B cell (primary cell): ENCODE measurements around the gene C20orf173. TPM values are rescaled to one million over a fixed set of nuclear protein-coding genes. Genes with fewer than 3 reads are reported as not detected.

Experiments
- ATAC-seq: fragments of 200-7000 bp; cut with Tn5 transposase; one replicate; pipeline ENCODE4 v1.10.0; 2021; ENCODE audit warnings: low read depth, mild to moderate bottlenecking, moderate number of reproducible peaks, moderate library complexity
- CTCF ChIA-PET: fragments of 350-600 bp; sonication (Branson Sonifier 250); formaldehyde crosslinking; loops from one replicate; lab custom pipeline; 2021; ENCODE audit warnings: antibody characterized with exemption, inconsistent platforms; lab: Charles Lee
- POLR2A ChIA-PET: fragments of 350-600 bp; sonication (Branson Sonifier 250); formaldehyde crosslinking; loops from one replicate; lab custom pipeline; 2021; ENCODE audit warnings: antibody characterized with exemption; lab: Charles Lee
- DNase-seq: peaks from one replicate; pipeline ENCODE4 v3.0.0; 2013
- H2AFZ ChIP-seq: 2 replicates; pipeline ENCODE4 v1.6.1; 2012; ENCODE audit warnings: mild to moderate bottlenecking, low read depth, low read length; ENCODE audit not compliant: insufficient read depth, poor library complexity, severe bottlenecking
- H3K27ac ChIP-seq, 2 donors: 1 replicate in 1 of 2; 2 replicates in 1 of 2; pipeline ENCODE4 v1.5.1; 2012 to 2013; ENCODE audit warnings: low read length in 2 of 2, mild to moderate bottlenecking in 2 of 2, moderate library complexity in 1 of 2
- H3K27me3 ChIP-seq, 4 experiments: fragments of 200-600 bp in 1 of 4; sonication (generic) in 1 of 4; replicated peaks in 1 of 4; 1 replicate in 2 of 4; 2 replicates in 2 of 4; pipeline versions ENCODE4 v1.6.1 to v1.7.0; 2013 to 2016; ENCODE audit warnings: low read length in 3 of 4, mild to moderate bottlenecking in 2 of 4, mixed read lengths in 1 of 4, moderate library complexity in 1 of 4; ENCODE audit not compliant: insufficient read depth in 4 of 4, control insufficient read depth in 3 of 4; ENCODE audit errors: control extremely low read depth in 1 of 4
- H3K36me3 ChIP-seq, 2 experiments: replicated peaks in 1 of 2; 1 replicate in 1 of 2; 2 replicates in 1 of 2; pipeline versions ENCODE4 v1.6.1 to v1.7.1; 2013; ENCODE audit warnings: low read length in 1 of 2; ENCODE audit not compliant: insufficient read depth in 2 of 2, control insufficient read depth in 1 of 2; ENCODE audit errors: control extremely low read depth in 1 of 2, extremely low read depth in 1 of 2
- H3K4me1 ChIP-seq, 2 donors: fragments of 200-600 bp in 1 of 2; sonication (generic) in 1 of 2; 1 replicate in 1 of 2; 2 replicates in 1 of 2; pipeline versions ENCODE4 v1.5.1 to v1.6.1; 2013 to 2017; ENCODE audit warnings: low read length in 2 of 2; ENCODE audit not compliant: control insufficient read depth in 2 of 2, insufficient read depth in 2 of 2
- H3K4me2 ChIP-seq: replicated peaks from 2 replicates; pipeline ENCODE3; 2012; ENCODE audit warnings: mild to moderate bottlenecking, low read depth, low read length; ENCODE audit not compliant: poor library complexity, severe bottlenecking
- H3K4me3 ChIP-seq, 5 experiments: fragments of 200-600 bp in 1 of 5; sonication (generic) in 1 of 5; 1 replicate in 3 of 5; 2 replicates in 2 of 5; pipeline versions ENCODE4 v1.5.1 to v1.7.0; 2011 to 2016; ENCODE audit warnings: low read length in 4 of 5, mild to moderate bottlenecking in 4 of 5, low read depth in 2 of 5, control low read depth in 1 of 5, moderate library complexity in 1 of 5; ENCODE audit not compliant: insufficient read depth in 1 of 5; ENCODE audit errors: control extremely low read depth in 1 of 5, extremely low read depth in 1 of 5
- H3K79me2 ChIP-seq: fragments of 200-600 bp; sonication (generic); one replicate; pipeline ENCODE4 v1.6.0; 2016; ENCODE audit warnings: low read length; ENCODE audit not compliant: control insufficient read depth, insufficient read depth
- H3K9ac ChIP-seq: fragments of 200-600 bp; sonication (generic); 2 replicates; pipeline ENCODE4 v1.6.1; 2017; ENCODE audit warnings: mild to moderate bottlenecking, low read length, moderate library complexity
- H3K9me3 ChIP-seq, 3 donors: one replicate each; pipeline versions ENCODE4 v1.6.1 to v1.7.1; 2013; ENCODE audit warnings: low read length in 2 of 3; ENCODE audit not compliant: control insufficient read depth in 2 of 3, insufficient read depth in 1 of 3; ENCODE audit errors: control extremely low read depth in 1 of 3
- H4K20me1 ChIP-seq: 2 replicates; pipeline ENCODE4 v1.6.0; 2012; ENCODE audit warnings: mild to moderate bottlenecking, low read length; ENCODE audit not compliant: insufficient read depth, control insufficient read depth, poor library complexity, severe bottlenecking
- H3K27ac Mint-ChIP-seq: one replicate; pipeline ENCODE4 v1.8.0; 2021; ENCODE audit warnings: mixed read lengths
- H3K27me3 Mint-ChIP-seq: one replicate; pipeline ENCODE4 v1.8.0; 2021; ENCODE audit warnings: mixed read lengths
- H3K4me1 Mint-ChIP-seq: one replicate; pipeline ENCODE4 v1.8.0; 2021; ENCODE audit warnings: mixed read lengths
- H3K4me3 Mint-ChIP-seq: one replicate; pipeline ENCODE4 v1.8.0; 2021; ENCODE audit warnings: mixed read lengths
- H3K9me3 Mint-ChIP-seq: one replicate; pipeline ENCODE4 v1.8.0; 2022; ENCODE audit warnings: mixed read lengths; ENCODE audit not compliant: insufficient read depth
- EZH2 ChIP-seq: IDR thresholded peaks from 2 replicates; pipeline ENCODE4 v1.6.1; 2012; ENCODE audit warnings: borderline replicate concordance, low read depth, mild to moderate bottlenecking, moderate library complexity, low read length; ENCODE audit not compliant: insufficient read depth, poor library complexity, severe bottlenecking
- WGBS: methylation state at CpG from one replicate; pipeline ENCODE4 v1.1.5; 2013; ENCODE audit warnings: missing lambda C conversion rate; ENCODE audit not compliant: insufficient coverage; 5-methylcytosine and 5-hydroxymethylcytosine counted together
- intact Hi-C: fragments of 100-400 bp; cut with micrococcal nuclease; formaldehyde crosslinking; loops from one replicate; pipeline ENCODE4 v1.10.0; 2022
- polyA plus RNA-seq: library from polyadenylated mRNA; depleted of rRNA; stranded (reverse); fragments of >200 nt; gene quantifications from 2 replicates; pipeline ENCODE4 v1.2.3, GENCODE V29; 2012
- total RNA-seq, 2 donors: library from RNA; stranded (reverse); fragments of 120-200 nt in 1 of 2; gene quantifications; 1 replicate in 1 of 2; 2 replicates in 1 of 2; pipeline versions ENCODE4 v1.2.3 to v1.2.4, GENCODE V29; 2013 to 2022
- TF ChIP-seq, protein P1 (sequence below): fragments of 200-600 bp; IDR thresholded peaks from one replicate; pipeline ENCODE4 v1.8.0; 2022; ENCODE audit warnings: antibody characterized with exemption, mild to moderate bottlenecking

Gene C20orf173
- total and polyA plus RNA-seq, 2 donors (not counting 1 experiment from before 2014, with no cell fraction given), result not detected

GRCh38 chr20:35508493-35509218 is 20.8 kb downstream of the C20orf173 start:
- 43% methylated on average over 8 of the region's 10 CpGs for WGBS
- TF ChIP-seq, protein P1, sequence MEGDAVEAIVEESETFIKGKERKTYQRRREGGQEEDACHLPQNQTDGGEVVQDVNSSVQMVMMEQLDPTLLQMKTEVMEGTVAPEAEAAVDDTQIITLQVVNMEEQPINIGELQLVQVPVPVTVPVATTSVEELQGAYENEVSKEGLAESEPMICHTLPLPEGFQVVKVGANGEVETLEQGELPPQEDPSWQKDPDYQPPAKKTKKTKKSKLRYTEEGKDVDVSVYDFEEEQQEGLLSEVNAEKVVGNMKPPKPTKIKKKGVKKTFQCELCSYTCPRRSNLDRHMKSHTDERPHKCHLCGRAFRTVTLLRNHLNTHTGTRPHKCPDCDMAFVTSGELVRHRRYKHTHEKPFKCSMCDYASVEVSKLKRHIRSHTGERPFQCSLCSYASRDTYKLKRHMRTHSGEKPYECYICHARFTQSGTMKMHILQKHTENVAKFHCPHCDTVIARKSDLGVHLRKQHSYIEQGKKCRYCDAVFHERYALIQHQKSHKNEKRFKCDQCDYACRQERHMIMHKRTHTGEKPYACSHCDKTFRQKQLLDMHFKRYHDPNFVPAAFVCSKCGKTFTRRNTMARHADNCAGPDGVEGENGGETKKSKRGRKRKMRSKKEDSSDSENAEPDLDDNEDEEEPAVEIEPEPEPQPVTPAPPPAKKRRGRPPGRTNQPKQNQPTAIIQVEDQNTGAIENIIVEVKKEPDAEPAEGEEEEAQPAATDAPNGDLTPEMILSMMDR, result no peak
- no peak for TF ChIP-seq EZH2
- no peak overlapping the region for H2AFZ ChIP-seq
- POLR2A ChIA-PET, result interaction anchor here (1.4 kb wide), 1 partner anchor 18 kb away, joined by 5 read pairs; no protein-coding TSS in a partner anchor
- H3K4me2 ChIP-seq, result peak overlapping the region; percentile 61
- CTCF ChIA-PET, result interaction anchor here (1.1 kb wide), 1 partner anchor 45 kb away, joined by 3 read pairs; no protein-coding TSS in a partner anchor
- H3K4me3 ChIP-seq, result no peak overlapping the region
- DNase-seq (peak; percentile 46), ATAC-seq (peak; percentile 88)
- peak overlapping the region; percentile 86 for H3K27ac Mint-ChIP-seq
- peaks cover 5 to 85% of the 10 kb centered on the region in 2 experiments for H3K36me3 ChIP-seq
- H3K9me3 ChIP-seq, result no peaks in the 10 kb centered on the region
- H3K4me1 Mint-ChIP-seq, result peaks cover 54% of the 10 kb centered on the region
- intact Hi-C loops, result no loop called here
- peaks cover 47 to 53% of the 10 kb centered on the region in 2 donors for H3K4me1 ChIP-seq
- H4K20me1 ChIP-seq, result peaks cover 40% of the 10 kb centered on the region
- H3K27me3 ChIP-seq, result no peaks in the 10 kb centered on the region
- H3K9ac ChIP-seq, result no peak overlapping the region
- peak overlapping the region; percentile 73 for H3K4me3 Mint-ChIP-seq
- no peaks in the 10 kb centered on the region for H3K27me3 Mint-ChIP-seq
- H3K27ac ChIP-seq, result peak overlapping the region in 1 of 2 donors; percentile 55
- peaks cover 61% of the 10 kb centered on the region for H3K79me2 ChIP-seq
- no peaks in the 10 kb centered on the region for H3K9me3 Mint-ChIP-seq
